ENCODE measurements around the gene HNRNPH3. TPM values are rescaled to one million over a fixed set of nuclear protein-coding genes. Genes with fewer than 3 reads are reported as not detected.
"Not testable (repeated sequence)": the region's sequence is repeated elsewhere in the genome, so short reads cannot be mapped to it uniquely, and the experiment has no call there.

HNRNPH3 gene
- total RNA-seq, 3 donors from 2014 or later: 57.9 to 65.9 (median 65.3) TPM

- Histone ChIP-seq H3K27ac (no peak overlapping the region), H3K36me3 (no peaks in the 10 kb centered on the region), H3K27me3 (no peaks in the 10 kb centered on the region), H3K9me3 (no peaks in the 10 kb centered on the region), H3K4me1 (no peaks in the 10 kb centered on the region), H3K4me3 (no peak overlapping the region)
- intact Hi-C loops (cut with DNase I; ENCODE audit: low total_unique reads): no loop called here
- no peak for DNase-seq (ENCODE audit: low spot score in 2 of 2)
- TF ChIP-seq, protein P1, sequence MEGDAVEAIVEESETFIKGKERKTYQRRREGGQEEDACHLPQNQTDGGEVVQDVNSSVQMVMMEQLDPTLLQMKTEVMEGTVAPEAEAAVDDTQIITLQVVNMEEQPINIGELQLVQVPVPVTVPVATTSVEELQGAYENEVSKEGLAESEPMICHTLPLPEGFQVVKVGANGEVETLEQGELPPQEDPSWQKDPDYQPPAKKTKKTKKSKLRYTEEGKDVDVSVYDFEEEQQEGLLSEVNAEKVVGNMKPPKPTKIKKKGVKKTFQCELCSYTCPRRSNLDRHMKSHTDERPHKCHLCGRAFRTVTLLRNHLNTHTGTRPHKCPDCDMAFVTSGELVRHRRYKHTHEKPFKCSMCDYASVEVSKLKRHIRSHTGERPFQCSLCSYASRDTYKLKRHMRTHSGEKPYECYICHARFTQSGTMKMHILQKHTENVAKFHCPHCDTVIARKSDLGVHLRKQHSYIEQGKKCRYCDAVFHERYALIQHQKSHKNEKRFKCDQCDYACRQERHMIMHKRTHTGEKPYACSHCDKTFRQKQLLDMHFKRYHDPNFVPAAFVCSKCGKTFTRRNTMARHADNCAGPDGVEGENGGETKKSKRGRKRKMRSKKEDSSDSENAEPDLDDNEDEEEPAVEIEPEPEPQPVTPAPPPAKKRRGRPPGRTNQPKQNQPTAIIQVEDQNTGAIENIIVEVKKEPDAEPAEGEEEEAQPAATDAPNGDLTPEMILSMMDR (IDR thresholded peaks at IDR 0.05): no peak
- TF ChIP-seq POLR2AphosphoS5 (IDR thresholded peaks at IDR 0.05): no peak
These were observed 27.9 kb upstream of the HNRNPH3 start for GRCh38 chr10:68303849-68304412.

GRCh38 chr10:68305854-68306253 lies 26.0 kb upstream of the HNRNPH3 start:
- Histone ChIP-seq H3K4me1 (no peaks in the 10 kb centered on the region), H3K27ac (no peak overlapping the region), H3K27me3 (no peaks in the 10 kb centered on the region), H3K36me3 (no peaks in the 10 kb centered on the region), H3K9me3 (no peaks in the 10 kb centered on the region), H3K4me3 (no peak overlapping the region)
- no peak for TF ChIP-seq POLR2A (IDR thresholded peaks at IDR 0.05)
- no peak for TF ChIP-seq POLR2AphosphoS5 (IDR thresholded peaks at IDR 0.05)
- TF ChIP-seq, protein P1 (IDR thresholded peaks at IDR 0.05): no peak
- intact Hi-C loops (cut with DNase I; ENCODE audit: low total_unique reads): no loop called here
- DNase-seq (ENCODE audit: low spot score in 2 of 2): no peak

DNA sequence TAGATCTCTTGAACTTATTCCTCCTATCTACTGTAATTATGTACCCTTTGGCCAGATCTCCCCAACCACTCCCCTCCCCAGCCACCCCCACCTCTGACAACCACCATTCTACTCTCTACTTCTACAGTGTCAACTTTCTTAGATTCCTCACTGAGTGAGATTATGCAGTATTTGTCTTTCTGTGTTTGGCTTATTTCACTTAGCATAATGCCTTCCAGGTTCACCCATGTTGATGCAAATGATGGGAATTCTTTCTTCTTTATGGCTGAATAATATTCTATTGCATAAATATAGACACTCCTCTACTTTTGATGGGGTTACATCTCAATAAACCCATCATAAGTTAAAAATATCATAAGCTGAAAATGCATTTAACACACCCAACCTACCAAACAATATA lies 21.3 kb upstream of the HNRNPH3 start:
- H3K27ac ChIP-seq: no peak overlapping the region
- no peak for DNase-seq (ENCODE audit: low spot score in 2 of 2)
- no peaks in the 10 kb centered on the region for H3K36me3 ChIP-seq
- no peak overlapping the region for H3K4me3 ChIP-seq
- intact Hi-C loops (cut with DNase I; ENCODE audit: low total_unique reads): no loop called here
- TF ChIP-seq POLR2A (IDR thresholded peaks at IDR 0.05): no peak
- TF ChIP-seq POLR2AphosphoS5 (IDR thresholded peaks at IDR 0.05): no peak
- TF ChIP-seq, protein P1 (IDR thresholded peaks at IDR 0.05): no peak
- no peaks in the 10 kb centered on the region for H3K9me3 ChIP-seq
- no peaks in the 10 kb centered on the region for H3K27me3 ChIP-seq
- H3K4me1 ChIP-seq: no peaks in the 10 kb centered on the region

GRCh38 chr10:68314930-68315329 lies 16.9 kb upstream of the HNRNPH3 start:
- H3K27ac ChIP-seq; DNase-seq (ENCODE audit: low spot score in 2 of 2); H3K4me1 ChIP-seq; intact Hi-C loops (cut with DNase I; ENCODE audit: low total_unique reads); H3K36me3 ChIP-seq; H3K4me3 ChIP-seq; H3K27me3 ChIP-seq: not testable (repeated sequence)
- H3K9me3 ChIP-seq: peaks cover 0 to 12% of the 10 kb centered on the region in 2 donors

GRCh38 chr10:68315582-68315981 lies 16.3 kb upstream of the HNRNPH3 start:
- H3K4me1 ChIP-seq: no peaks in the 10 kb centered on the region
- H3K27ac ChIP-seq: no peak overlapping the region
- H3K4me3 ChIP-seq: no peak overlapping the region
- TF ChIP-seq, protein P1 (IDR thresholded peaks at IDR 0.05): no peak
- TF ChIP-seq POLR2A (IDR thresholded peaks at IDR 0.05) (no peak), POLR2AphosphoS5 (IDR thresholded peaks at IDR 0.05) (no peak)
- DNase-seq (ENCODE audit: low spot score in 2 of 2): no peak
- H3K9me3 ChIP-seq: peaks cover 0 to 12% of the 10 kb centered on the region in 2 donors
- intact Hi-C loops (cut with DNase I; ENCODE audit: low total_unique reads): no loop called here
- no peaks in the 10 kb centered on the region for H3K36me3 ChIP-seq
- H3K27me3 ChIP-seq: no peaks in the 10 kb centered on the region

Data from breast epithelium (tissue), 4 donors.